K562 (cell line): ENCODE data around the gene PLK5.

ENCODE experiments used
- CREM ChIP-seq: IDR thresholded peaks from 2 replicates; pipeline ENCODE4 v1.6.1; 2014; ENCODE audit warnings: antibody characterized with exemption, low read depth
- TF ChIP-seq, protein P1 (sequence below): fragments of 450-650 bp; IDR thresholded peaks from 2 replicates; pipeline ENCODE4 v1.6.1; 2017; ENCODE audit warnings: mild to moderate bottlenecking, moderate library complexity
- TF ChIP-seq, protein P2 (sequence below): fragments of 450-650 bp; formaldehyde crosslinking; IDR thresholded peaks from 2 replicates; pipeline ENCODE4 v1.4.0; 2022; ENCODE audit warnings: missing genetic modification characterization

DNA sequence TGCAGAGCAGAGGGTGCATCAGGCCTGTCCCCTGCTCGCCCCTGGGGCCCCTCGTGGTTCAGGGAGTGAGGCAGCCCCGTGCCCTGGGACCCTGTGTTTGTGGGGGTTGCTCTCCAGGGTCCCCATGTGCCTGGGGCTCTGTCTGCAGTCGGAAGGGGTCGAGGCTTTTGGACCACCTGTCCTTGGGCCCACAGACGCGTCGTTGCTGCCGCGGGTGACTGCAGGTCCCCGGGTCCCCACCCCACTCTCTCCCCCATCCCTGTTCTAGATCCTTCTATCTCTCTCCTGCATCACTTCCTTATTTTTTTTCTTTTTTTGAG is 35.6 kb upstream of the PLK5 start:
- TF ChIP-seq, protein P1, sequence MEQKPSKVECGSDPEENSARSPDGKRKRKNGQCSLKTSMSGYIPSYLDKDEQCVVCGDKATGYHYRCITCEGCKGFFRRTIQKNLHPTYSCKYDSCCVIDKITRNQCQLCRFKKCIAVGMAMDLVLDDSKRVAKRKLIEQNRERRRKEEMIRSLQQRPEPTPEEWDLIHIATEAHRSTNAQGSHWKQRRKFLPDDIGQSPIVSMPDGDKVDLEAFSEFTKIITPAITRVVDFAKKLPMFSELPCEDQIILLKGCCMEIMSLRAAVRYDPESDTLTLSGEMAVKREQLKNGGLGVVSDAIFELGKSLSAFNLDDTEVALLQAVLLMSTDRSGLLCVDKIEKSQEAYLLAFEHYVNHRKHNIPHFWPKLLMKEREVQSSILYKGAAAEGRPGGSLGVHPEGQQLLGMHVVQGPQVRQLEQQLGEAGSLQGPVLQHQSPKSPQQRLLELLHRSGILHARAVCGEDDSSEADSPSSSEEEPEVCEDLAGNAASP: no peak
- no peak for TF ChIP-seq CREM
- TF ChIP-seq, protein P2, sequence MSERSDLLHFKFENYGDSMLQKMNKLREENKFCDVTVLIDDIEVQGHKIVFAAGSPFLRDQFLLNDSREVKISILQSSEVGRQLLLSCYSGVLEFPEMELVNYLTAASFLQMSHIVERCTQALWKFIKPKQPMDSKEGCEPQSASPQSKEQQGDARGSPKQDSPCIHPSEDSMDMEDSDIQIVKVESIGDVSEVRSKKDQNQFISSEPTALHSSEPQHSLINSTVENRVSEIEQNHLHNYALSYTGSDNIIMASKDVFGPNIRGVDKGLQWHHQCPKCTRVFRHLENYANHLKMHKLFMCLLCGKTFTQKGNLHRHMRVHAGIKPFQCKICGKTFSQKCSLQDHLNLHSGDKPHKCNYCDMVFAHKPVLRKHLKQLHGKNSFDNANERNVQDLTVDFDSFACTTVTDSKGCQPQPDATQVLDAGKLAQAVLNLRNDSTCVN (CRISPR knock-in tag): no peak
